Trophoblast cell (in vitro differentiated cells and primary cell): Measurements from ENCODE around the gene COL23A1.
A peak's percentile ranks its signal among the peaks of the same experiment; 100 is the strongest.

Experiments used
- DNase-seq, 2 donors: peaks; one replicate each; pipeline ENCODE4 v3.0.0-alpha.2; 2016
- H2AFZ ChIP-seq: 2 replicates; pipeline ENCODE4 v1.6.1; 2013; ENCODE audit warnings: low read length, moderate library complexity, mild to moderate bottlenecking; ENCODE audit not compliant: insufficient read depth, poor library complexity
- H2AK5ac ChIP-seq: 2 replicates; pipeline ENCODE4 v1.6.1; 2013; ENCODE audit warnings: mild to moderate bottlenecking, low read length
- H2BK120ac ChIP-seq: 2 replicates; pipeline ENCODE4 v1.6.1; 2013; ENCODE audit warnings: low read length, mild to moderate bottlenecking, moderate library complexity; ENCODE audit not compliant: insufficient read depth, poor library complexity
- H2BK12ac ChIP-seq: 2 replicates; pipeline ENCODE4 v1.6.1; 2013; ENCODE audit warnings: mild to moderate bottlenecking, low read length, moderate library complexity
- H2BK5ac ChIP-seq: 2 replicates; pipeline ENCODE4 v1.6.1; 2013; ENCODE audit warnings: low read length, low read depth, moderate library complexity, mild to moderate bottlenecking; ENCODE audit not compliant: poor library complexity
- H3K14ac ChIP-seq: 2 replicates; pipeline ENCODE4 v1.6.1; 2013; ENCODE audit warnings: mild to moderate bottlenecking, low read length
- H3K18ac ChIP-seq: 2 replicates; pipeline ENCODE4 v1.6.1; 2013; ENCODE audit warnings: mild to moderate bottlenecking, low read length
- H3K23ac ChIP-seq: 2 replicates; pipeline ENCODE4 v1.6.1; 2013; ENCODE audit warnings: low read length
- H3K27ac ChIP-seq: 2 replicates; pipeline ENCODE4 v1.5.1; 2013; ENCODE audit warnings: low read depth, mild to moderate bottlenecking, inconsistent platforms, low read length, moderate library complexity
- H3K27me3 ChIP-seq: 2 replicates; pipeline ENCODE4 v1.6.1; 2013; ENCODE audit warnings: inconsistent platforms, mild to moderate bottlenecking, low read length, moderate library complexity; ENCODE audit not compliant: insufficient read depth
- H3K36me3 ChIP-seq, 2 experiments: 1 replicate in 1 of 2; 2 replicates in 1 of 2; pipeline ENCODE4 v1.6.1; 2013; ENCODE audit warnings: low read length in 2 of 2, mild to moderate bottlenecking in 2 of 2, moderate library complexity in 1 of 2; ENCODE audit not compliant: insufficient read depth in 2 of 2, control insufficient read depth in 1 of 2
- H3K4ac ChIP-seq: 2 replicates; pipeline ENCODE4 v1.6.1; 2013; ENCODE audit warnings: low read depth, mild to moderate bottlenecking, low read length, moderate library complexity
- H3K4me1 ChIP-seq, 2 experiments: 1 replicate in 1 of 2; 2 replicates in 1 of 2; pipeline ENCODE4 v1.6.1; 2013; ENCODE audit warnings: low read length in 2 of 2, mild to moderate bottlenecking in 2 of 2, moderate library complexity in 1 of 2; ENCODE audit not compliant: insufficient read depth in 2 of 2, control insufficient read depth in 1 of 2
- H3K4me2 ChIP-seq: 2 replicates; pipeline ENCODE4 v1.6.1; 2013; ENCODE audit warnings: inconsistent platforms, mild to moderate bottlenecking, low read length, moderate library complexity
- H3K4me3 ChIP-seq: 2 replicates; pipeline ENCODE4 v1.5.1; 2013; ENCODE audit warnings: mild to moderate bottlenecking, low read depth, low read length, inconsistent platforms
- H3K79me1 ChIP-seq: one replicate; pipeline ENCODE4 v1.6.1; 2013; ENCODE audit warnings: low read length
- H3K79me2 ChIP-seq: 2 replicates; pipeline ENCODE4 v1.6.1; 2013; ENCODE audit warnings: low read length, mild to moderate bottlenecking; ENCODE audit not compliant: control insufficient read depth, insufficient read depth, poor library complexity
- H3K9ac ChIP-seq: 2 replicates; pipeline ENCODE4 v1.6.1; 2013; ENCODE audit warnings: mild to moderate bottlenecking, low read length
- H3K9me3 ChIP-seq: 2 replicates; pipeline ENCODE4 v1.6.1; 2013; ENCODE audit warnings: low read depth, mild to moderate bottlenecking, control low read depth, inconsistent platforms, low read length; ENCODE audit not compliant: insufficient read depth
- H4K12ac ChIP-seq: 2 replicates; pipeline ENCODE4 v1.6.1; 2013; ENCODE audit warnings: low read depth, mild to moderate bottlenecking, low read length, moderate library complexity
- H4K8ac ChIP-seq: 2 replicates; pipeline ENCODE4 v1.6.1; 2013; ENCODE audit warnings: low read depth, mild to moderate bottlenecking, low read length, moderate library complexity
- H4K91ac ChIP-seq: one replicate; pipeline ENCODE4 v1.6.1; 2013; ENCODE audit warnings: low read depth, mild to moderate bottlenecking, low read length, moderate library complexity
- WGBS: extraction: QIAGEN DNeasy Blood & Tissue Kit; methylation state at CpG from one replicate; pipeline ENCODE4 v1.1.7; 2013; ENCODE audit warnings: missing lambda C conversion rate; ENCODE audit not compliant: insufficient read length, insufficient coverage; ENCODE audit errors: extremely low coverage; 5-methylcytosine and 5-hydroxymethylcytosine counted together

COL23A1 gene

GRCh38 chr5:178469975-178470759 lies 120.0 kb downstream of the COL23A1 start:
- Histone ChIP-seq H3K36me3 (no peaks in the 10 kb centered on the region), H2BK12ac (no peak overlapping the region)

GRCh38 chr5:178469011-178469974 lies 120.9 kb downstream of the COL23A1 start:
- H3K4me3 ChIP-seq: no peak overlapping the region
- no peak overlapping the region for H4K12ac ChIP-seq
- H3K79me2 ChIP-seq: peaks cover 2% of the 10 kb centered on the region
- H4K8ac ChIP-seq: no peak overlapping the region
- H3K36me3 ChIP-seq: no peaks in the 10 kb centered on the region
- H3K23ac ChIP-seq: no peak overlapping the region
- H3K9ac ChIP-seq: no peak overlapping the region
- no peak overlapping the region for H2BK12ac ChIP-seq
- no peak overlapping the region for H2AK5ac ChIP-seq
- no peak overlapping the region for H3K4me2 ChIP-seq
- H3K4me1 ChIP-seq: peaks cover 13 to 15% of the 10 kb centered on the region in 2 experiments
- H2BK120ac ChIP-seq: no peak overlapping the region
- H3K4ac ChIP-seq: no peak overlapping the region
- no peak overlapping the region for H2AFZ ChIP-seq
- DNase-seq: no peak
- no peak overlapping the region for H3K14ac ChIP-seq
- H3K79me1 ChIP-seq: peaks cover 6% of the 10 kb centered on the region
- H3K18ac ChIP-seq: no peak overlapping the region
- no peak overlapping the region for H2BK5ac ChIP-seq
- no peak overlapping the region for H4K91ac ChIP-seq
- H3K27ac ChIP-seq: no peak overlapping the region
- H3K9me3 ChIP-seq: peaks cover 3% of the 10 kb centered on the region
- no peaks in the 10 kb centered on the region for H3K27me3 ChIP-seq
- no CpG with 5 or more reads among the region's 28 CpGs for WGBS

More at GRCh38 chr5:178469975-178470759, 120.0 kb downstream of the COL23A1 start:
- no peak overlapping the region for H4K12ac ChIP-seq
- no peak overlapping the region for H3K27ac ChIP-seq
- H4K8ac ChIP-seq: no peak overlapping the region
- DNase-seq: no peak
- no peak overlapping the region for H3K23ac ChIP-seq
- no peak overlapping the region for H2AK5ac ChIP-seq
- H3K79me1 ChIP-seq: peaks cover 6% of the 10 kb centered on the region
- H3K27me3 ChIP-seq: no peaks in the 10 kb centered on the region
- H3K9me3 ChIP-seq: peaks cover 3% of the 10 kb centered on the region
- H3K9ac ChIP-seq: no peak overlapping the region
- no peak overlapping the region for H3K4me3 ChIP-seq
- H3K79me2 ChIP-seq: peaks cover 2% of the 10 kb centered on the region
- no peak overlapping the region for H3K18ac ChIP-seq
- no peak overlapping the region for H3K14ac ChIP-seq
- H2BK120ac ChIP-seq: no peak overlapping the region
- no peak overlapping the region for H3K4ac ChIP-seq
- H3K4me1 ChIP-seq: peaks cover 11 to 15% of the 10 kb centered on the region in 2 experiments
- H2BK5ac ChIP-seq: no peak overlapping the region
- no CpG with 5 or more reads among the region's 18 CpGs for WGBS
- H4K91ac ChIP-seq: no peak overlapping the region
- H2AFZ ChIP-seq: no peak overlapping the region
- H3K4me2 ChIP-seq: no peak overlapping the region

DNA sequence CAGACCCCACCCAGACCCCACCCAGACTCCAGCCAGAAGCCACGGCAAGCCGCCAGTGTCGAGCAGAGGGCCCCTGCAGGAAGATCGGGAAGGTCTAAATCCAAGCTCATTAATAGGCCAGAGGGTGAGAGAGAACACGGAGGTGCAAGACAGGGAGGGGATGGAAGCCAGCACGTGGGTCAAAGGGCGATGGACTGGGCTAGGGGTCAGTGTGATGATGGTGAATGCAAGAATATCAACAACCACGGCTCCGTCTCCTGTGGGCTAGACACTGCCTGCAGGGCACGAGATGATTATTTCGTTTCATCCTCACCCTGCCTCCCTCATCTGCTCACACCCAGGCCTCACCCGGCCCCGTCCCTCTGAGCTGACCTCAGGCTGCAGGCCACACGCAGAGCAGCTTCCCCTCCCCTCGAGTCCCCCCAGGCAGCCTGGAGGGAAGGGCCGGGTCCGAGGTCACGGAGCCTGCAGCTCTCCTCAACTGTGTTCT lies 122.0 kb downstream of the COL23A1 start:
- H3K9me3 ChIP-seq: peaks cover 3% of the 10 kb centered on the region
- no peaks in the 10 kb centered on the region for H3K36me3 ChIP-seq
- H2AK5ac ChIP-seq: no peak overlapping the region
- no peak overlapping the region for H3K23ac ChIP-seq
- H3K4me2 ChIP-seq: no peak overlapping the region
- H3K9ac ChIP-seq: no peak overlapping the region
- WGBS: no CpG with 5 or more reads among the region's 18 CpGs
- H2BK120ac ChIP-seq: no peak overlapping the region
- no peak for DNase-seq
- peaks cover 2% of the 10 kb centered on the region for H3K79me2 ChIP-seq
- H3K4me1 ChIP-seq: peaks cover 13 to 18% of the 10 kb centered on the region in 2 experiments
- no peak overlapping the region for H3K27ac ChIP-seq
- peaks cover 6% of the 10 kb centered on the region for H3K79me1 ChIP-seq
- no peak overlapping the region for H4K8ac ChIP-seq
- no peak overlapping the region for H3K14ac ChIP-seq
- no peaks in the 10 kb centered on the region for H3K27me3 ChIP-seq
- H3K18ac ChIP-seq: no peak overlapping the region
- no peak overlapping the region for H2BK12ac ChIP-seq
- no peak overlapping the region for H2AFZ ChIP-seq
- no peak overlapping the region for H3K4me3 ChIP-seq
- no peak overlapping the region for H2BK5ac ChIP-seq
- no peak overlapping the region for H3K4ac ChIP-seq
- H4K91ac ChIP-seq: no peak overlapping the region
- H4K12ac ChIP-seq: no peak overlapping the region

- Histone ChIP-seq H3K36me3 (no peaks in the 10 kb centered on the region), H3K79me2 (peaks cover 2% of the 10 kb centered on the region), H2BK120ac (no peak overlapping the region), H3K79me1 (peaks cover 6% of the 10 kb centered on the region), H3K4me1 (peaks cover 13 to 18% of the 10 kb centered on the region in 2 experiments), H3K27ac (no peak overlapping the region), H3K27me3 (no peaks in the 10 kb centered on the region), H3K9me3 (peaks cover 3% of the 10 kb centered on the region), H4K12ac (no peak overlapping the region), H3K23ac (no peak overlapping the region), H4K91ac (no peak overlapping the region), H2AK5ac (no peak overlapping the region), H2BK12ac (peak overlapping the region; percentile 5), H3K14ac (no peak overlapping the region), H3K4me3 (no peak overlapping the region), H3K4me2 (no peak overlapping the region), H2AFZ (no peak overlapping the region), H3K18ac (no peak overlapping the region), H3K9ac (no peak overlapping the region), H4K8ac (no peak overlapping the region), H3K4ac (no peak overlapping the region), H2BK5ac (no peak overlapping the region)
- DNase-seq: no peak
- WGBS: no CpG with 5 or more reads among the region's 19 CpGs
Measured at GRCh38 chr5:178467568-178468195, 122.5 kb downstream of the COL23A1 start.
